ENCODE data around the gene FERMT2. TPM values are rescaled to one million over a fixed set of nuclear protein-coding genes. Genes with fewer than 3 reads are reported as not detected.

The FERMT2 gene
- polyA plus RNA-seq, 1 donor (not counting 4 experiments of a cell fraction or from before 2014, with no cell fraction given) = 19.6 TPM

GRCh38 chr14:52850451-52850909 is 100.4 kb downstream of the FERMT2 start:
- Histone ChIP-seq H3K4me2 (ENCODE audit: control insufficient read depth, extremely low read depth, insufficient read depth, low read depth, low read length) (no peak overlapping the region), H3K79me2 (ENCODE audit: control insufficient read depth, insufficient read depth, low read length) (no peaks in the 10 kb centered on the region), H3K36me3 (ENCODE audit: control insufficient read depth in 2 of 2, extremely low read depth in 1 of 2, insufficient read depth in 2 of 2, low read length in 2 of 2) (no peaks in the 10 kb centered on the region), H3K9ac (ENCODE audit: control insufficient read depth, extremely low read depth, insufficient read depth, low read length) (no peak overlapping the region), H3K27me3 (ENCODE audit: control insufficient read depth, extremely low read depth, insufficient read depth, low read length) (no peaks in the 10 kb centered on the region), H3K27ac (ENCODE audit: control insufficient read depth, insufficient read depth, low read length) (no peak overlapping the region), H2AFZ (ENCODE audit: control insufficient read depth, low read length) (no peak overlapping the region), H3K4me1 (ENCODE audit: control insufficient read depth, extremely low read depth, insufficient read depth, low read length) (no peaks in the 10 kb centered on the region), H3K4me3 (ENCODE audit: control insufficient read depth in 2 of 3, extremely low read depth in 1 of 3, insufficient read depth in 2 of 3, low read depth in 1 of 3, low read length in 3 of 3) (no peak overlapping the region), H3K9me1 (ENCODE audit: control insufficient read depth, extremely low read depth, insufficient read depth, low read length) (no peaks in the 10 kb centered on the region), H4K20me1 (ENCODE audit: control insufficient read depth, extremely low read depth, insufficient read depth, low read length) (no peaks in the 10 kb centered on the region), H3K9me3 (ENCODE audit: control insufficient read depth, low read depth, low read length) (no peaks in the 10 kb centered on the region)
- TF ChIP-seq CTCF (optimal IDR thresholded peaks at IDR 0.05 in 1 of 3, IDR thresholded peaks at IDR 0.05 in 1 of 3, conservative IDR thresholded peaks at IDR 0.05 in 1 of 3; ENCODE audit: extremely low read depth in 1 of 3, insufficient read depth in 2 of 3, low read length in 3 of 3) (no peak), EZH2 (IDR thresholded peaks at IDR 0.05; ENCODE audit: low read length) (no peak)
- DNase-seq (ENCODE audit: low read depth, low spot score) = no peak
- no peak for FAIRE-seq
- dilution Hi-C loops (cut with MboI; ENCODE audit: extremely low pct_ligation_motif_present, low sequenced_read_pairs) = no loop called here

- H3K9me1 ChIP-seq (ENCODE audit: control insufficient read depth, extremely low read depth, insufficient read depth, low read length) = no peaks in the 10 kb centered on the region
- peaks cover 4% of the 10 kb centered on the region for H3K4me1 ChIP-seq (ENCODE audit: control insufficient read depth, extremely low read depth, insufficient read depth, low read length)
- H4K20me1 ChIP-seq (ENCODE audit: control insufficient read depth, extremely low read depth, insufficient read depth, low read length) = no peaks in the 10 kb centered on the region
- no peak overlapping the region for H3K27ac ChIP-seq (ENCODE audit: control insufficient read depth, insufficient read depth, low read length)
- H3K9me3 ChIP-seq (ENCODE audit: control insufficient read depth, low read depth, low read length) = no peaks in the 10 kb centered on the region
- dilution Hi-C loops (cut with MboI; ENCODE audit: extremely low pct_ligation_motif_present, low sequenced_read_pairs) = no loop called here
- H3K9ac ChIP-seq (ENCODE audit: control insufficient read depth, extremely low read depth, insufficient read depth, low read length) = no peak overlapping the region
- no peak overlapping the region for H3K4me3 ChIP-seq (ENCODE audit: control insufficient read depth in 2 of 3, extremely low read depth in 1 of 3, insufficient read depth in 2 of 3, low read depth in 1 of 3, low read length in 3 of 3)
- no peak overlapping the region for H3K4me2 ChIP-seq (ENCODE audit: control insufficient read depth, extremely low read depth, insufficient read depth, low read depth, low read length)
- no peaks in the 10 kb centered on the region for H3K36me3 ChIP-seq (ENCODE audit: control insufficient read depth in 2 of 2, extremely low read depth in 1 of 2, insufficient read depth in 2 of 2, low read length in 2 of 2)
- H2AFZ ChIP-seq (ENCODE audit: control insufficient read depth, low read length) = no peak overlapping the region
- FAIRE-seq (no peak), DNase-seq (ENCODE audit: low read depth, low spot score) (no peak)
- no peaks in the 10 kb centered on the region for H3K27me3 ChIP-seq (ENCODE audit: control insufficient read depth, extremely low read depth, insufficient read depth, low read length)
- no peak for TF ChIP-seq EZH2 (IDR thresholded peaks at IDR 0.05; ENCODE audit: low read length)
- TF ChIP-seq CTCF (optimal IDR thresholded peaks at IDR 0.05 in 1 of 3, IDR thresholded peaks at IDR 0.05 in 1 of 3, conservative IDR thresholded peaks at IDR 0.05 in 1 of 3; ENCODE audit: extremely low read depth in 1 of 3, insufficient read depth in 2 of 3, low read length in 3 of 3) = no peak
- H3K79me2 ChIP-seq (ENCODE audit: control insufficient read depth, insufficient read depth, low read length) = no peaks in the 10 kb centered on the region
Measured at GRCh38 chr14:52848626-52849025, 102.2 kb downstream of the FERMT2 start.
